ENCODE results near the gene ARHGEF28. TPM values are rescaled to one million over a fixed set of nuclear protein-coding genes. Genes with fewer than 3 reads are reported as not detected.

ARHGEF28 gene
- total RNA-seq, 1 experiment from 2014 or later = 6.1 TPM

- ChIA-PET POLR2A (no interaction called here), RAD21 (ENCODE audit: low non-redundant PET in 1 of 2, low total read pairs in 2 of 2, uncharacterized antibody in 2 of 2, unreplicated experiment in 2 of 2) (no interaction called here), CTCF (no interaction called here)
- Histone ChIP-seq H3K27ac (ENCODE audit: low read depth, low read length) (no peak overlapping the region), H3K4me1 (ENCODE audit: control insufficient read depth in 1 of 2, insufficient read depth in 2 of 2, low read length in 2 of 2) (no peaks in the 10 kb centered on the region), H3K4me3 (replicated peaks in 1 of 2; ENCODE audit: low read depth in 1 of 2, low read length in 2 of 2) (no peak overlapping the region), H3K9me2 (ENCODE audit: insufficient read depth) (no peaks in the 10 kb centered on the region), H3K27me3 (ENCODE audit: insufficient read depth, low read length) (no peaks in the 10 kb centered on the region; the same call in 1 of the 2 replicates), H3K79me2 (ENCODE audit: insufficient read depth, low read length) (no peaks in the 10 kb centered on the region), H2AFZ (ENCODE audit: low read depth, low read length, poor library complexity, severe bottlenecking) (no peak overlapping the region), H3K4me2 (ENCODE audit: low read length) (no peak overlapping the region), H3K36me3 (ENCODE audit: control insufficient read depth in 1 of 2, insufficient read depth in 2 of 2, low read length in 2 of 2) (no peaks in the 10 kb centered on the region), H3K9ac (ENCODE audit: low read length) (no peak overlapping the region), H4K20me1 (ENCODE audit: insufficient read depth) (no peaks in the 10 kb centered on the region), H3K9me3 (ENCODE audit: control insufficient read depth in 1 of 2, insufficient read depth in 1 of 2, low read depth in 1 of 2, low read length in 2 of 2) (no peaks in the 10 kb centered on the region)
- intact Hi-C loops (cut with micrococcal nuclease) = no loop called here
- ATAC-seq (no peak), DNase-seq (ENCODE audit: low read depth, low spot score) (no peak)
- TF ChIP-seq FOSL1 (IDR thresholded peaks at IDR 0.05; ENCODE audit: low read depth) (no peak), EZH2 (IDR thresholded peaks at IDR 0.05) (no peak)
- no TSS peak for BruUV-seq (replicated peaks)
These were observed 348.9 kb downstream of the ARHGEF28 start for GRCh38 chr5:73974871-73975360.

GRCh38 chr5:73975845-73976244, 349.8 kb downstream of the ARHGEF28 start:
- no TSS peak for BruUV-seq (replicated peaks)
- Histone ChIP-seq H3K4me3 (replicated peaks in 1 of 2; ENCODE audit: low read depth in 1 of 2, low read length in 2 of 2) (no peak overlapping the region), H3K36me3 (ENCODE audit: control insufficient read depth in 1 of 2, insufficient read depth in 2 of 2, low read length in 2 of 2) (no peaks in the 10 kb centered on the region), H3K9me2 (ENCODE audit: insufficient read depth) (no peaks in the 10 kb centered on the region), H3K9ac (ENCODE audit: low read length) (no peak overlapping the region), H3K4me2 (ENCODE audit: low read length) (no peak overlapping the region), H4K20me1 (ENCODE audit: insufficient read depth) (no peaks in the 10 kb centered on the region), H3K27ac (ENCODE audit: low read depth, low read length) (no peak overlapping the region), H3K9me3 (ENCODE audit: control insufficient read depth in 1 of 2, insufficient read depth in 1 of 2, low read depth in 1 of 2, low read length in 2 of 2) (no peaks in the 10 kb centered on the region), H3K4me1 (ENCODE audit: control insufficient read depth in 1 of 2, insufficient read depth in 2 of 2, low read length in 2 of 2) (no peaks in the 10 kb centered on the region), H3K27me3 (ENCODE audit: insufficient read depth, low read length) (no peaks in the 10 kb centered on the region; the same call in 1 of the 2 replicates), H2AFZ (ENCODE audit: low read depth, low read length, poor library complexity, severe bottlenecking) (no peak overlapping the region), H3K79me2 (ENCODE audit: insufficient read depth, low read length) (no peaks in the 10 kb centered on the region)
- ChIA-PET RAD21 (ENCODE audit: low non-redundant PET in 1 of 2, low total read pairs in 2 of 2, uncharacterized antibody in 2 of 2, unreplicated experiment in 2 of 2) (no interaction called here), CTCF (no interaction called here), POLR2A (no interaction called here)
- DNase-seq (ENCODE audit: low read depth, low spot score) (no peak), ATAC-seq (no peak)
- intact Hi-C loops (cut with micrococcal nuclease) = no loop called here
- no peak for TF ChIP-seq POLR2AphosphoS5 (IDR thresholded peaks at IDR 0.05; ENCODE audit: low read depth, low read length)
- no peak for TF ChIP-seq SRF (IDR thresholded peaks at IDR 0.05; ENCODE audit: low read depth)
- no peak for TF ChIP-seq YY1 (IDR thresholded peaks at IDR 0.05; ENCODE audit: extremely low read depth, insufficient replicate concordance, low read depth, low read length)
- no peak for TF ChIP-seq CEBPB (IDR thresholded peaks at IDR 0.05; ENCODE audit: low read depth)
- TF ChIP-seq SP1 (IDR thresholded peaks at IDR 0.05; ENCODE audit: low read depth) = no peak
- no peak for TF ChIP-seq CTCF (IDR thresholded peaks at IDR 0.05 in 2 of 3, conservative IDR thresholded peaks at IDR 0.05 in 1 of 3; ENCODE audit: borderline replicate concordance in 1 of 3, insufficient read depth in 1 of 3, low read depth in 2 of 3, low read length in 2 of 3)
- no peak for TF ChIP-seq ZFX (IDR thresholded peaks at IDR 0.05)
- TF ChIP-seq EGR1 (IDR thresholded peaks at IDR 0.05; ENCODE audit: low read depth) = no peak
- TF ChIP-seq POLR2A (IDR thresholded peaks at IDR 0.05; ENCODE audit: borderline replicate concordance, extremely low read depth, insufficient read depth, insufficient read length) = no peak
- no peak for TF ChIP-seq FOSL1 (IDR thresholded peaks at IDR 0.05; ENCODE audit: low read depth)
